HUDEP-2 (cell line): ENCODE measurements around the gene ZP3.
"Not testable (repeated sequence)": the region's sequence is repeated elsewhere in the genome, so short reads cannot be mapped to it uniquely, and the experiment has no call there.

ENCODE experiments used
- DNase-seq, 76 experiments: peaks; one replicate each; lab custom pipeline; 2025; ENCODE audit not compliant: unreplicated experiment in 76 of 76; lab: John Stamatoyannopoulos, UW

Gene ZP3

DNA sequence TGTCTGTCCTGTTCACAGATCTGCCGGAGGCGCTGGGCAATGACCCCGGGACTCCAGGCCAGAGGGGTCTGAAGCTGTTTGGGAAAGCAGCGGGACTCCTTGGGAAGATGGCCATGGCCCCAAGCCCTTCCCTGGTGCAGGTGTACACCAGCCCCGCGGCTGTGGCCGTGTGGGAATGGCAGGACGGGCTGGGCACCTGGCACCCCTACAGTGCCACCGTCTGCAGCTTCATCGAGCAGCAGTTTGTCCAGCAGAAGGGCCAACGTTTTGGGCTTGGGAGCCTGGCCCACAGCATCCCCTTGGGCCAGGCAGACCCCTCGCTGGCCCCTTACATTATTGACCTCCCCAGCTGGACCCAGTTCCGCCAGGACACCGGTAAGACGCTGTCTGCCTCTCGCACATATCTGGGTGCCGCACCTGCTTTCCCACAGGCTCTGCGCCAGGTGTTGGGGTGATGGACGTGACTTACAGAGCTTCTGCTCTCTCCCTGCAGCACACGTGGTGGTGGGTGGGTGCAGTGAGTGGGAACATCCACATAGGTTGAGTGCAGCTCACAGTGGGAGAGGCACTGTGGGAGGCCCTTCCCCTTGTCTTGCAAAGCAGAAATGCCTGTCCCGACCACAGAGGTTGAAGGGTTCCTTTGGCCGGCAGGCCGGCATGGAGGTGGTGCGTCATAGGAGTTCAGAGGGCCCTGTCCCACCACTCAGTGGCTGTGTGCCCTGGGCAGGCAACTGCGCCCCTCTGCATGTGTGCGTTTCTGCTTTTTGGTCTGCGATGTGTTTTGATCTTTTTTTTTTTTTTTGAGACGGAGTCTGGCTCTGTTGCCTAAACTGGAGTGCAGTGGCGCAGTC lies 55.9 kb downstream of the ZP3 start:
- DNase-seq = not testable (repeated sequence)

DNA sequence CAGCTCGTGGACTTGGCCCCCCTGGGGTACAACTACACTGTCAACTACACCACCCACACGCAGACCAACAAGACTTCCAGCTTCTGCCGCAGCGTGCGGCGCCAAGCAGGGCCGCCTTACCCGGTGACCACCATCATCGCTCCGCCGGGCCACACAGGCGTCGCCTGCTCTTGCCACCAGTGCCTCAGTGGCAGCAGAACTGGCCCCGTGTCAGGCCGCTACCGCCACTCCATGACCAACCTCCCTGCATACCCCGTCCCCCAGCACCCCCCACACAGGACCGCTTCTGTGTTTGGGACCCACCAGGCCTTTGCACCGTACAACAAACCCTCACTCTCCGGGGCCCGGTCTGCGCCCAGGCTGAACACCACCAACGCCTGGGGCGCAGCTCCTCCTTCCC lies 57.9 kb downstream of the ZP3 start:
- DNase-seq = not testable (repeated sequence)

DNA sequence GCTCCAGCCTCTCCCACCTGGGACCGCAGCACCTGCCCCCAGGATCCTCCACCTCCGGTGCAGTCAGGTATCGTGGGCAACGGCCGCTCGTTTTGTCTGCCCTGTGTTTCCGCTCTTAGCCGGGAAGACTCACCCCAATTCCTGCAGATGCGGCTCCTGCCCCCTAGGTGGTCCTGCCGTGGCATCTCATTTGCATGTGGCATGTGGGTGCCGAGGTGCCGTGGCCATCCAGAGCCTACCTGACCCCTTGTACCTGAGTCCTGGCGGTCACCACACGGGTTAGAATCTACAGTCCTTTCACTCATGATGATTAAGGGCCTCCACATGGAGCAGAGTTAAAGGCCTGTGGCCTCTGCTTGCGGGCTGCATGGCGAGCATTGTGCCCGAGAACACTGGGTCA lies 58.3 kb downstream of the ZP3 start:
- not testable (repeated sequence) for DNase-seq

DNA sequence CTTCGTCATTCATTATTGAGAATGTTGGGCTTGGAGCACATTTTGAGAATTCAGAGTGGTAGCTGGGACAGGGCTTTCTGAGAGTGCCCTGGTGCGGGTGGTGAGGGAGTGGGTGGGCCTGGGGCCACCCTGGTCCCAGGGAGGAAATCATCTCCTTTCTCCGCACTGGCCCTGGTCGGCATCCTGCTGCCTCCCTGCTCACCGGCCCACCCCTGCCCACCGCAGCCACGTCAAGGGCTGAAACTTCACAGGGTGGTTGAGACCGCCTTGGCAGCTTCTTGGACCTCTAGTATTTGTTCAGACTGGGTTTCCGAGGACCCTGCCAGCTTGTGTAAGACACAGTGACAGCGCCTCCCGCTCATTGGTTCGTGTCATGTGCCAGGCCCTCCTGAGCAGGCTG lies 59.7 kb downstream of the ZP3 start:
- not testable (repeated sequence) for DNase-seq

DNA sequence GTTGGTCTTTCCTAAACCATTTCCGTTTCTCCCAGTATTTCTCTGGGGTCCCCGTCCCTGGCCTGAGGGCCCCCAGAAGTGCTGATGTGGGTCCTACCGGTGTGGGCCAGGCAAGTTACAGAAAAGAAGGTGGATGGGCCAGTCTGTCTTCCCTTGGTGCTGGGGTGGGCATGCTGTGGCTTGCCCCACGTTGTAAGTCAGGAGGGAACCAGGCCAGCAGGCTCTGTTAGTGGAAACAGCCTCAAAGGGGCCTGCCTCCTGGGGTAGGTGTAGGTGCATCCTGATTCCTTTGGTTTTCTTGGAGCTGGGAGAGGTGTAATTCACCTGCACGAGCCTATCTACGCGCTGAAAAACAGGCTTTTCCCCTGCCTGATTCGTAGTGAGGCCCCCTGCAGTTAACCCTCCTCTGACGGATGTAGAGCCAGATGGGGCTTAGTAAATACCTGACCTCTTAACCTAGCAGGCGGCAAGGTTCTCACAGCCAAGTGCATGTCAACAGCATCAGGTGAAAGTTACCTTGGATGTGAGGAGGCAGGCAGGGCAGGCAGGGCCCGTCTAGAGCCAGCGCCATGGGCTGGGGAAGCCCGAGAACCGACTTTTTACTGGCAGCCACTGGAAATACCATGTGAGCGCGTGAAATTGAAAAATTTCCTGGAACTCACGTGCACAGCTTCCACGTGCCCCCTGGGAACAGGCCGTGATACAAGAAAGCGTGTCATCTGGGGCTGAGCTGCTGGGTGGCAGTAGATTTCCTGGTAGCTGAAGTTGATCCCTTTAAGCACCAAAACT lies 61.3 kb downstream of the ZP3 start:
- DNase-seq = not testable (repeated sequence)

- not testable (repeated sequence) for DNase-seq
Measured at GRCh38 chr7:76486618-76487017, 61.9 kb downstream of the ZP3 start.

DNA sequence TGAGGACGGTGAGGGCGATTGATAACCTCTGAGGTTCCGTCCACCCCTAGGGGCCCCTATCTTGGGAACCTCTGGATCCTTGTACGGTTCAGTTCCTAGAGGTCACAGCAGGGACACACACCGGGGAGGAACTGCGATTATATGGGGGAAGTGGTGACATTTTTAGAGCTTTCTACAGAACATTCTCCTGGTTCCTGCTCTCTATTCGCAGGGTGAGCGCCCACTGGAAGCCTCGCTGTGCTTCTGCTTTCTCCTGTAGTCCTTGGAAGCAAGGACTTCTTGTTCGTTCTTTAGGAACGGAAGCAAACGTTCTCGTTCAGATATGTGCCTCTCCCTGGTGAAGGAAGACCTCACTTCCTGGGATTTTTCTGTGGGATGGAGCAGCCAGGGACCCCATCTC lies 63.2 kb downstream of the ZP3 start:
- not testable (repeated sequence) for DNase-seq
